IPS-NIHi11 (cell line): ENCODE measurements around the gene GRB14.
"Not testable (repeated sequence)": the region's sequence is repeated elsewhere in the genome, so short reads cannot be mapped to it uniquely, and the experiment has no call there.

Experiments
- DNase-seq: peaks from one replicate; pipeline ENCODE4 v3.0.0; 2012; ENCODE audit warnings: mixed read lengths, low spot score

Gene GRB14

DNA sequence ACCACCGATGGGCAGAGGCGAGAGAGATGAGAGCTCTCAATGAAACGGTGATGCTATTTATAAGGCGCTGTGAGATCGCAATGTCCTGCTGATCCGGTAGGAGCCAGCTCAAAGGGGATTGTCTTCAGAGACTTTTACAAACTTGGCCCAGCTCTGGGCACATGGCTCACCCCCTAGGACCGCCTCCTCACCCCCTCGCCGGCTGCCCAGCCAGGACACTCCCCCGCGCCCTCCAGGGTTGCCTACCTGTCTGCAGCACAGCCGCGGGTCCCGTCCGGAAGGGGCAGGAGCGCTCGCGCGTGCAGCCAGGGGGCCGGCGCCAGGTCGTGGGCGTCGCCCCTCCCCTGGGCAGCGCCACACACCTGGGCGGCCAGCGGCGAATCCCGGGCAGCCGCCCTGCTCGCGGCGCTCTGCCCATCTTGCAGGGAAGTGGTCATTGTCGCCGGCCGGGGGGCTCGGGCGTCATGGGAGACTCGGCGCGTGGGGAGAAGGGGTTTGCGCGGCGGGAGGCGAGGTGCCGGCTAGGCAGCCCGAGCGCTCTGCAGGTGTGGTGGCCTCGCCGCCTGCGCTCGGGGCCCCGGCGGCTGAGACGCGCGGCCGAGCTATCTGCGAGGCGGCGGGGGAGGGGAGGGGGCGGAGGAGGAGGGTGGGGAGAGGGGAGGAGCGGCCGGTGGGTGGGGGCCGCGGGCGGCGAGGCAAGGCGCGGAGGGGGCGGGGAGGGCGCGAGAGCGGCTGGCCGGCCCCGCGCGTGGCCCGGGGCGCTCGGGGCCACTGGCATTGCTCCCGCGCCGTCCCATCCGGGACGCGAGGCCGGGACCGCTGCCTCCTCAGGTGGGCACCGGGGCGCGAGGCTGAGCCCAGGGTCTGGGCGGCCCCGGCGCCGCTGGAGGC lies at the start of gene GRB14:
Gene GRB14, minus strand, starts transcription at position 610 of the 891 bp plus-strand sequence. Its CDS starts 173 bp downstream, at position 437.
- DNase-seq = peak; percentile 84

GRCh38 chr2:164669291-164669690 lies 48.0 kb upstream of the GRB14 start:
- DNase-seq = no peak

DNA sequence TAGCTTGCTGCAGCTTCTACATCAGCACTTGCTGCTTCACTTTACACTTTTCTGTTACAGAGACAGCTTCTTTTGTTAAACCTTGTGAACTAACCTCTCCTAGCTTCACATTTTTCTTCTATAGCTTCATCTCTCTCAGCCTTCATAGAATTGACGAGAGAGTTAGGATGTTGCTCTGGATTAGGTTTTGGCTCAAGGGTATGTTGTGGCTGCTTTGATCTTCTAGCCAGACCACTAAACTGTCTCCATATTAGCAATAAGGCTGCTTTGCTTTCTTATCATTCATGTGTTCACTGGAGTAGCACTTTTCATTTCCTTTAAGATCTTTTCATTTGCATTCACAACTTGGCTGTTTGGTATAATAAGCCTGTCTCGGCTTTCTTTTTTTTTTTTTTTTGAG lies 46.3 kb upstream of the GRB14 start:
- DNase-seq = no peak

GRCh38 chr2:164664070-164664469 lies 42.8 kb upstream of the GRB14 start:
- no peak for DNase-seq

DNA sequence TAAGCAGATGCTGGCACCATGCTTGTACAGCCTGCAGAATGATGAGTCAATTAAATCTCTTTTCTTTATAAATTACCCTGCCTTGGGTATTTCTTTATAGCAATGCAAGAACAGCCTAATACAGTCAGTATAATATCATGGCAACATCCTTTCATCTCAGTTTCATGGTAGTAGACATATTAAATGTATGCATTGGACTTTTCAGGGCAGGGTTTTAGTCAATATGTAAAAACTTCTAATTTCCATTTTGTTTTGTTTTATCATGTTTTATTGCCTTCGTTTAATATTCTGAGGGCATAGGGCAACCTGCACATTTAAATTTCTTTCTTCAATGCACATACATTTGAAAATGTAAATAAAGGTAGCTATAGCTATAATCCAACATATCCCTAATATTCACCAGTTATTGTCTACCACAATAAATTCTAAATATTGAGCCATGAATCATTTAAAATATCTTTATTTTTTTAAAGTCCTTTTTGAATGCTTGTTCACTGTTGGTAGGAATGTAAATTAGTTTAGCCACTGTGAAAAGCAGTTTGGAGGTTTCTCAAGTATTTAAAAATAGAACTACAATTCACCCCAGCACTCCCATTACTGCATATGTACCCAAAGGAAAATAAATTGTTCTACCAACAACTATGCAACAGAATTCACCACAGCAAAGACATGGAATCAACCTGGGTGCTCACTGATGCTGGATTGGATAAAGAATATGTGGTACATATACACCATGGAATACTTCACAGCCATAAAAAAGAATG lies 41.8 kb upstream of the GRB14 start:
- no peak for DNase-seq

DNA sequence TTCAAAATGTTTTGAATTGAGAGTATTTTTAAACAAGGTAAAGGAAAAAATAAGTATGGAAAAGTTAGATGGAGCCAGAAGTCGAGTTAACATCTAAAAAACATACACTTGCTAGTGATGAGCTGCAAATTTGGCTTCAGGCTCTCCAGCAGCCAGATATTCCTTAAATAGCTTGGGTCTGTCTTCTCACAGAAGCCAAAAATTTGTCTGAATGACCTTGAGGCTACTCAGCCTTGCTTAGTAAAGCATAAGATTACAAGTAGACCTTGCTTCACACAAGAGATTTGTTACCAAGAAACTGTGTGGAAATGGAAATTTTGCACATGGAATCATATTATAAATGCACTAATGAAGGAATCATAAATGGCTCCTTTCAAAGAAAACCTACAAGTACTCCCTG lies 40.8 kb upstream of the GRB14 start:
- DNase-seq = no peak

DNA sequence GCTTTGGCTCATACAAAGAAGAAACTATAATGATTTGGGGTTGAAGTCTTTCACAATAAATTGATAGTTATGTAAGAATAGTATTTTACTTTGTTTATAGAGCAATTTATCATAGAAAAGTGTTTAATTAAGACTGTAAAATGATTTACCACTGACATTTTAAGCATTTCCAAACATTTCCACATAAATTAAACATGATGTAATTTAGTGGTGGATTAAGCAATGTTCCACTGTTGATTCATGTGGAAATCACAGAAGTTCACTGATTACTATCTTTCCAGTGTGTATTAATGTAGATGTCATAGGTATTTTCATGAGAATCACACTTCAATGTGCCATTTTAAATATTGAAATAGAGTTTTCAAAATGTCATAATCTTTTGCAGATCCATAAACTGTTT lies 40.1 kb upstream of the GRB14 start:
- no peak for DNase-seq

DNA sequence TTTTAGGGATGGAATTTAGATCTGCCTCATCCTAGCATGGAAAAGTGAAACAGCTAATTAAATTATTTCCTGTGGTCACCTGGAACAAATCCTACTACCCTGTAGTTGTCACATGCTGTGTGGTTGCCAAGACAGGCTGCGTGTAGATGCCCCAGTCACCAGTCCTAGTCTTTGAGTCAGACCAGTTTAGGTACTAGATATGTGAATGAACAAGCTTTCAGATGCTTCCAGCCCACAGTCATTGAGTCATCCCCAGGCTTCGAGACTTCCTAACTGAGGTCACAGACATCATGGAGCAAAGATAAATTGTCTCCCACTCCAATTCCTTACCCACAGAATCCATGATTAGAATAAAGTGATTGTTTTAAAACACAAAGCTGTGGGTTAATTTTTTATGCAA lies 35.8 kb upstream of the GRB14 start:
- DNase-seq = no peak

GRCh38 chr2:164655750-164656149 lies 34.5 kb upstream of the GRB14 start:
- DNase-seq = no peak

- no peak for DNase-seq
These were observed 34.1 kb upstream of the GRB14 start for GRCh38 chr2:164655336-164655735.

DNA sequence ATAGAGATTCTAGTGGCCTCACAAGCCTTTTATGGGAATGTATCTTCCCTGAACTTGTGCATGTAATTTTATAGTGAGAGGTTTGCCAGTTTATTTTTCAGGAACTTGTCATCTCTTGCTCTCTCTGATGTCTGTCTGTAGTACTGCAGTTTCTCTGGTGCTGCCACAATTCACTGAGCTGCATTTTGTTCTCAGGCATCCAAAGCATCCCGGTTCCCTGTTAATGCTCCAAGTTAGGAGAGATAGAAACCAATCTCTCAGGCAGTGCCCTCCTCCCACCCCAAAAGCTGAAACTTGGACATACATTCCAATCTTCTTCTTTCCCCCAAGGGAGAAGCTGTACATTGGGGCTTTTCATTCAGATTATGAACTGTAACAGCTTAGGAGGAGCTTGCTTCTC lies 30.1 kb upstream of the GRB14 start:
- no peak for DNase-seq

GRCh38 chr2:164644036-164644700 lies 22.9 kb upstream of the GRB14 start:
- DNase-seq = no peak

- DNase-seq = no peak
These were observed 21.8 kb upstream of the GRB14 start for GRCh38 chr2:164642946-164643555.

DNA sequence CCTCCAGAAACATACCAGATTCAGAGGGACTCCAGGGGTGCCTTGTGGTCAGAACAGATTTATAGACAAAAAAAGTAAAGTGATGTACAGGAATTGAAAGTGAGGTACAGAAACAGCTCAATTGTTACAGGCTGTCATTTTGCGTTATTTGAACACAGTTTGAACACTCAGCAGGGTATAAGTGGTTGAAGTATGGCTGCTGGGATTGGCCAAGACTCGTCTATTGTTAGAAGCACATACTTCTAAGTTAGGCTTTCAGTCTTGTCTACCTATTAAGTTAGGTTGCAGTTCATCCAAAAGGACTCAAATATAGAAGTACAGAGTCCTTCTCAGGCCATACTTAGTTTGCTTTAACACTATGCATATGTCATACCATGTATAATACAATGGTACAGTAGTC lies 21.0 kb upstream of the GRB14 start:
- no peak for DNase-seq

DNA sequence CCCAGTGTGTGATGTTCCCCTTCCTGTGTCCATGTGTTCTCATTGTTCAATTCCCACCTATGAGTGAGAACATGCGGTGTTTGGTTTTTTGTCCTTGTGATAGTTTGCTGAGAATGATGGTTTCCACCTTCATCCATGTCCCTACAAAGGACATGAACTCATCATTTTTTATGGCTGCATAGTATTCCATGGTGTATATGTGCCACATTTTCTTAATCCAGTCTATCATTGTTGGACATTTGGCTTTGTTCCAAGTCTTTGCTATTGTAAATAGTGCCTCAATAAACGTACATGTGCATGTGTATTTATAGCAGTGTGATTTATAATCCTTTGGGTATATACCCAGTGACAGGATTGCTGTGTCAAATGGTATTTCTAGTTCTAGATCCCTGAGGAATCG lies 7.0 kb upstream of the GRB14 start:
- not testable (repeated sequence) for DNase-seq

GRCh38 chr2:164625378-164625971 lies 4.2 kb upstream of the GRB14 start:
- no peak for DNase-seq

DNA sequence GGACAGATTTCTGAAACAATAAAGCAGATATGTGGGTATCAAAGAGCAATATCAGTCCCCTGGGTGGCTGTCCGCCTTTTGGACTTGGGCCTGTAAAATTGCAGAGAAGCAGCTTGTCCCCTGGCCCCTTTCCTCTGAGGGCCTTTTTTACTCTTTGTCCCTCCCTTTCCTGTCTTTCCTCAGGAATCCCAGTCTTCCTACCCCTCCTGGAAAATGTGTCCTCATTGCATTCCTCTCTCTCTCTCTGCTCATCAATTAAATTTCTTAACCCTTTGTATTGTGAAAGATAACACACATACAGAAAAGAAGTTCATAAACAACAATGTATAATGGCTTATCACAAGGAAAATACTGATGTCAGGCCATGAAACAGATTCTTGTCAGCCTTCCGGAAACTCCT lies 3.0 kb upstream of the GRB14 start:
- no peak for DNase-seq

DNA sequence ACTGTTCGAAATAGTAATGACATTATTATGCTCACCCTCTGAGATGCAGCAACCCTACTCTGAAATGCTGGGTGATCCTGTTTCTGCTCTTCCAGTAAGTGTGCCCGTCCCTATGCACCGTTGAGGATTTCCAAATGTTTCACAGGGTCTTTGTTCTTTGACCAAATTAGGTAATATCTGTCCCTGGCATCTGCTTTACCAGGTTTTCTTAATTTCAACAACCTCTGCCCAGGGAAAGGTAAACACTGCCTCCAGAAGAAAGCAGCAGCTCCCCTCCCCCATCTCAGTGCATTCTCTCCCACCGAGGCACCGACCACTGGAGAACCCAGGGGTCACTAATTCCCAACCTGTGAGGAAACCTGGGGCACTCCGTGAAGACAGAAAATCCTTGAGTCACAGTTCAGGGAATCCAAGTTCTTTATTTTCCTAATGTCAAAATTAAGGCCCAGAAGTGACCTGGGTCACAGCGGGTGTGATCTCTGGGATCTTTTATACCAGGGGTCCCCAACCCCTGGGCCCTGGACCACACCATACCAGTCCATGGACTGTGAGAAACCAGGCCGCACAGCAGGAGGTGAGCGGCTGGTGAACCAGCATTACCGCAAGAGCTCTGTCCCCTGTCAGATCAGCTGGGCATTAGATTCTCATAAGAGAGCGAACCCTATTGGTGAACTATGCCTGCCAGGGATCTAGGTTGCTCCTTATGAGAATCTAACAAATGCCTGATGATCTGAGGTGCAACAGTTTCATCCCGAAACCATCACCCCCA lies 1.2 kb upstream of the GRB14 start:
- no peak for DNase-seq

DNA sequence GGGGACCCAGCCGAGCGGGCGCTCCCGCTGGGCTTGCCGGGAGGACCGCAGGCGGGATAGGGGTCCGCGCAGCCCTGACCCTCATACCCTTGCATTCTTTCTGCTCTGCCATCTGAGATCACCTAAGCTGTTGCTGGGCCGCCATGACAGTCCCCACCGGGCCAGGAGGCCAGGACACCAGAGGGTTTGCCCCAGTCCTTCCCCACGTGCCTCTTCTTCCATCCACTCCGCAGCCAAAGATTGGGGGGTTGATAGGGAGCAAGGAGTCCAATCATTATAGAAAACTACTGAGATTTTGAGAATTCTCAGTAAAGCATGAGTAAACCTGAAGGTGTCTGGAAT lies 453 bp upstream of the GRB14 start:
- DNase-seq = no peak

DNA sequence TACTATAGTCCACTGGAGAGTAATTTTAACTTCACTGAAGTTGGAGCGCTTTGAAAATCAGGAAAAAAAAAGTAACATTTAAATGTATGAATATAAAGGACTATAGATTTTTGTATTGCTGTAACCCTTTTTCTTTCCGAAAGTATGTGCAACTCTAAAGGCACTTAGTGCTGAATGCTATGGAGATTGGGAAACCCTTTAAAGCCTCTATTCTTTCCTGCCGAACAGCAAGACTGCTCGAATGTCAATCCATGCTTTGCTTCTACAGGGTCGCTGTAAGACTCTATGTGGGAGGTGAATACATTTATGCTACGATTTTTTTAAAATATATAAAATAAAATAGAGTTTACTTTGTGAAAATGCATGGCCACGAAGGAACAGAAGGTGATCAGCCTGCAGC lies 825 bp downstream of the GRB14 start:
- DNase-seq = no peak

DNA sequence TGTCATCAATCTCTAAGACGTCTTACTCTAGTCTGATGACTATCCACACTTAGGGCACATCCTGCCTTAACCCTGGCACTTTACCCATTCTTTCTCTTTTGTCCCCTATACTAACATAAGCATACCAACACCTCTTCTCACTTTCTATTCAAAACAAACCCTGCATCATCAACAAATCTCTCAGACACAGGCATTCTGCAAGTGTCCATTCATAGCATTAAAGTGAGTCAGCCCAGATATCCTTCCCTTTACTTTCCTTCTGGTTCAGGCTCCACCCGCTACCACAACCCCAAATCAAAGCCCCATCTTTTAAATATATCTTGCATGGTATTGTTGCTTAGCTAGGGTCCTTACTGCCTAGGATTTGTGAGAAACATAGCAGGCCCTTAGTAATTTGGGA lies 3.8 kb downstream of the GRB14 start:
- no peak for DNase-seq
